SK-MEL-5 (cell line): ENCODE measurements around the gene BARHL1. TPM values are rescaled to one million over a fixed set of nuclear protein-coding genes. Genes with fewer than 3 reads are reported as not detected.
"Not testable (repeated sequence)": the region's sequence is repeated elsewhere in the genome, so short reads cannot be mapped to it uniquely, and the experiment has no call there.

Source experiments
- DNase-seq: peaks from one replicate; pipeline ENCODE4 v3.0.0-alpha.2; 2016; ENCODE audit warnings: low read depth, low spot score
- in situ Hi-C: cut with HindIII; loops from 2 replicates; pipeline ENCODE4 v1.10.0; 2016; ENCODE audit warnings: low sequenced_read_pairs, high pct_unique_total_duplicates, low pct_unique_long_range_greater_than_20kb
- total RNA-seq: library from RNA; depleted of rRNA; stranded (reverse); fragments of >200 nt; shearing (Covaris generic); gene quantifications from 2 replicates; pipeline ENCODE4 v1.2.3, GENCODE V29; 2014

Gene BARHL1
- total RNA-seq, 1 experiment from 2014 or later, result not detected

GRCh38 chr9:132552041-132552440 lies 30.4 kb upstream of the BARHL1 start:
- no peak for DNase-seq
- in situ Hi-C loops, result no loop called here

GRCh38 chr9:132554755-132555154 lies 27.7 kb upstream of the BARHL1 start:
- in situ Hi-C loops, result no loop called here

GRCh38 chr9:132555528-132555927 lies 26.9 kb upstream of the BARHL1 start:
- no peak for DNase-seq
- in situ Hi-C loops, result no loop called here

More at GRCh38 chr9:132554755-132555154, 27.7 kb upstream of the BARHL1 start:
- no peak for DNase-seq

- no peak for DNase-seq
- in situ Hi-C loops, result no loop called here
Observed at GRCh38 chr9:132556235-132556634, 26.2 kb upstream of the BARHL1 start.

GRCh38 chr9:132556714-132557113 lies 25.7 kb upstream of the BARHL1 start:
- no peak for DNase-seq
- in situ Hi-C loops, result no loop called here

- in situ Hi-C loops, result no loop called here
- DNase-seq, result no peak
Observed at GRCh38 chr9:132557159-132557558, 25.2 kb upstream of the BARHL1 start.

- in situ Hi-C loops, result no loop called here
- peak; percentile 66 for DNase-seq
Observed at GRCh38 chr9:132559711-132560110, 22.7 kb upstream of the BARHL1 start.

- DNase-seq, result no peak
- in situ Hi-C loops, result no loop called here
Observed at GRCh38 chr9:132560616-132561202, 21.7 kb upstream of the BARHL1 start.

GRCh38 chr9:132562306-132562573 lies 20.2 kb upstream of the BARHL1 start:
- in situ Hi-C loops, result no loop called here
- no peak for DNase-seq

GRCh38 chr9:132564526-132564925 lies 17.9 kb upstream of the BARHL1 start:
- in situ Hi-C loops, result no loop called here
- DNase-seq, result no peak

- in situ Hi-C loops, DNase-seq: not testable (repeated sequence)
Observed at GRCh38 chr9:132568787-132569186, 13.6 kb upstream of the BARHL1 start.

GRCh38 chr9:132571806-132572600 lies 10.4 kb upstream of the BARHL1 start:
- in situ Hi-C loops, result no loop called here
- no peak for DNase-seq

GRCh38 chr9:132572921-132573320 lies 9.5 kb upstream of the BARHL1 start:
- peak; percentile 67 for DNase-seq
- in situ Hi-C loops, result no loop called here

- in situ Hi-C loops, result no loop called here
- peak; percentile 83 for DNase-seq
Observed at GRCh38 chr9:132575005-132575609, 7.3 kb upstream of the BARHL1 start.

GRCh38 chr9:132575811-132576210 lies 6.6 kb upstream of the BARHL1 start:
- in situ Hi-C loops, result no loop called here
- DNase-seq, result no peak

GRCh38 chr9:132577119-132577518 lies 5.3 kb upstream of the BARHL1 start:
- in situ Hi-C loops, result no loop called here
- DNase-seq, result no peak

GRCh38 chr9:132578367-132578932 lies 4.0 kb upstream of the BARHL1 start:
- no peak for DNase-seq
- in situ Hi-C loops, result no loop called here

- in situ Hi-C loops, result no loop called here
Observed at GRCh38 chr9:132579427-132579798, 3.0 kb upstream of the BARHL1 start.

More at GRCh38 chr9:132579427-132579798, 3.0 kb upstream of the BARHL1 start:
- no peak for DNase-seq
